ENCODE results near the gene TRPM3.

TRPM3 gene

GRCh38 chr9:70747261-70747718 is 374.1 kb downstream of the TRPM3 start (continued):
- TF ChIP-seq ZNF692 (tag by site-specific recombination; IDR thresholded peaks at IDR 0.05) (0 out of 2 replicates have a peak, but pooled peaks have one; percentile 17), ZNF645 (tag by site-specific recombination; IDR thresholded peaks at IDR 0.05) (no peak), ZBTB8A (tag by site-specific recombination; IDR thresholded peaks at IDR 0.05) (no peak), ZBTB49 (tag by site-specific recombination; IDR thresholded peaks at IDR 0.05; ENCODE audit: low read depth) (no peak), SETDB1 (IDR thresholded peaks at IDR 0.05; ENCODE audit: insufficient read length, low read length) (no peak), PRDM4 (tag by site-specific recombination; IDR thresholded peaks at IDR 0.05) (peak; percentile 49; the same call in 1 of the 2 replicates), ZNF529 (tag by site-specific recombination; IDR thresholded peaks at IDR 0.05; ENCODE audit: insufficient replicate concordance) (no peak), HOXD13 (CRISPR knock-in tag; IDR thresholded peaks at IDR 0.05; ENCODE audit: borderline replicate concordance) (no peak), ZNF837 (tag by site-specific recombination; IDR thresholded peaks at IDR 0.05) (no peak), ZNF362 (tag by site-specific recombination; IDR thresholded peaks at IDR 0.05) (no peak), ZNF658 (tag by site-specific recombination; IDR thresholded peaks at IDR 0.05) (no peak), ZNF140 (tag by site-specific recombination; IDR thresholded peaks at IDR 0.05) (no peak), ZNF660 (tag by site-specific recombination; IDR thresholded peaks at IDR 0.05) (no peak), ZBTB17 (tag by site-specific recombination; IDR thresholded peaks at IDR 0.05) (no peak), ZNF521 (tag by site-specific recombination; IDR thresholded peaks at IDR 0.05) (no peak), ZNF48 (tag by site-specific recombination; IDR thresholded peaks at IDR 0.05) (no peak), GLIS1 (tag by site-specific recombination; IDR thresholded peaks at IDR 0.05) (peak; percentile 60), ZBTB21 (tag by site-specific recombination; IDR thresholded peaks at IDR 0.05) (no peak), ZNF211 (tag by site-specific recombination; IDR thresholded peaks at IDR 0.05; ENCODE audit: low read depth) (no peak), PBX3 (CRISPR knock-in tag; IDR thresholded peaks at IDR 0.05) (no peak), MYNN (tag by site-specific recombination; IDR thresholded peaks at IDR 0.05; ENCODE audit: borderline replicate concordance) (no peak), ZBTB1 (tag by site-specific recombination; IDR thresholded peaks at IDR 0.05) (no peak), ZNF747 (tag by site-specific recombination; IDR thresholded peaks at IDR 0.05) (no peak), GLIS2 (tag by site-specific recombination; IDR thresholded peaks at IDR 0.05) (no peak), SP2 (tag by site-specific recombination; IDR thresholded peaks at IDR 0.05) (no peak), ZNF670 (tag by site-specific recombination; IDR thresholded peaks at IDR 0.05; ENCODE audit: low read depth) (no peak), ZNF433 (tag by site-specific recombination; IDR thresholded peaks at IDR 0.05; ENCODE audit: low read depth) (no peak), ZNF629 (tag by site-specific recombination; IDR thresholded peaks at IDR 0.05) (0 out of 2 replicates have a peak, but pooled peaks have one; percentile 3), RBAK (tag by site-specific recombination; IDR thresholded peaks at IDR 0.05) (no peak), ZNF18 (tag by site-specific recombination; IDR thresholded peaks at IDR 0.05) (no peak), OSR2 (tag by site-specific recombination; IDR thresholded peaks at IDR 0.05) (no peak)
